Left kidney (tissue), 8 donors: ENCODE results near the gene CFAP90. TPM values are rescaled to one million over a fixed set of nuclear protein-coding genes. Genes with fewer than 3 reads are reported as not detected.

ENCODE experiments used
- DNase-seq: peaks from one replicate; pipeline ENCODE4 v3.0.0-alpha.2; 2013
- long read RNA-seq, 8 donors: transcript quantifications; one replicate each; lab custom pipeline, GENCODE V29; 2026
- polyA plus RNA-seq: library from polyadenylated mRNA; unstranded; fragments of 120-200 nt; gene quantifications from one replicate; pipeline ENCODE4 v1.2.1, GENCODE V29; 2013; ENCODE audit not compliant: insufficient read length

CFAP90 gene, protein sequence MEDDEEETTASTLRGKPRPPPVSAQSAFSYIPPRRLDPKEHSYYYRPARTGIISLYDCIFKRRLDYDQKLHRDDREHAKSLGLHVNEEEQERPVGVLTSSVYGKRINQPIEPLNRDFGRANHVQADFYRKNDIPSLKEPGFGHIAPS
- polyA plus RNA-seq, result 4.5 TPM
- long read RNA-seq, donor 1, transcript C5orf49-201 (3 exons, 2,385 nt), result major isoform, 5 of 6 reads
- long read RNA-seq, donor 1, partial matches to known transcripts, result 0 of 6 reads
- long read RNA-seq, donor 1, other reads (novel, unspliced or antisense), result 0 of 6 reads
- long read RNA-seq, donor 2, transcript C5orf49-201 (3 exons, 2,385 nt), result major isoform, 5 of 5 reads
- long read RNA-seq, donor 2, partial matches to known transcripts, result 0 of 5 reads
- long read RNA-seq, donor 2, other reads (novel, unspliced or antisense), result 0 of 5 reads
- long read RNA-seq, donor 3, partial matches to known transcripts, result 0 of 3 reads
- long read RNA-seq, donor 3, other reads (novel, unspliced or antisense), result 0 of 3 reads
- long read RNA-seq, donor 4, partial matches to known transcripts, result 0 of 1 reads
- long read RNA-seq, donor 4, other reads (novel, unspliced or antisense), result 0 of 1 reads
- long read RNA-seq, donor 5, partial matches to known transcripts, result 0 of 5 reads
- long read RNA-seq, donor 5, other reads (novel, unspliced or antisense), result 0 of 5 reads
- long read RNA-seq, donor 6, partial matches to known transcripts, result 0 of 2 reads
- long read RNA-seq, donor 6, other reads (novel, unspliced or antisense), result 0 of 2 reads
- long read RNA-seq, donor 7, transcript C5orf49-201 (3 exons, 2,385 nt), result major isoform, 8 of 8 reads
- long read RNA-seq, donor 7, partial matches to known transcripts, result 0 of 8 reads
- long read RNA-seq, donor 7, other reads (novel, unspliced or antisense), result 0 of 8 reads
- long read RNA-seq, donor 8, partial matches to known transcripts, result 0 of 4 reads
- long read RNA-seq, donor 8, other reads (novel, unspliced or antisense), result 0 of 4 reads

DNA sequence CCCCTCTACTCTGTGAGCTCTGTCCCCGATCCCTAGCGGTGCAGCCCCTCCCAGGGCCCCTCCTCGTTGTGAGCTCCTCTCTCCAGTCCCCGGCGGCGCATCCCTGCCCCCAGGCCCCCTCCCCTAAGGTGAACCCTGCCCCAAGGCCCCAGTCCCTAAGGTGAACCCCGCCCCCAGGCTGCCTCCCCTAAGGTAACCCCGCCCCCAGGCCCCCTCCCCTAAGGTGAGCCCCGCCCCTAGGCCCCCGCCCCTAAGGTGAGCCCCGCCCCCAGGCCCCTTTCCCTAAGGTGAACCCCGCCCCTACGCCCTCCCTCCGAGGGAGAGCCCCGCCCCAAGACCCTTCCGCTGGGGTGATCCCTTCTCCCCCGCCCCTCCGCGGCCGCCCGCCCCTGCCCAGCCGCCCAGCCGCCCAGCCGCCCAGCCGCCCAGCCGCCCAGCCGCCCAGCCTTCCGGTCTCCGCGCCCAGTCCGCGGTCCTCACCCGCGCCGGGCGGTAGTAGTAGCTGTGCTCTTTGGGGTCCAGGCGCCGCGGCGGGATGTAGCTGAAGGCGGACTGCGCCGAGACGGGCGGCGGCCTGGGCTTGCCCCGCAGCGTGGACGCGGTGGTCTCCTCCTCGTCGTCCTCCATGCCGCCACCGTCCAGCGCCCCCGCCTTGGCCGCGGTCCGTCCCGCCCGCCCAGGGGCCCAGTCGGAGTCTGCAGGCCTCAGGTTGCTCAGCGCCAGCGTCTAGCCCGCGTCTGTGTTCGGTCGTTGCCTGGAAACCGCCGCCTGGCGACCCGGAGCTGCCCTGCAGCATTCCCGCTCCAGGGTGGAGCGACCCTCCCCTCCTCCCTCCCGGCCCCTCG, at the start of gene CFAP90:
CFAP90 (minus strand) TSS at position 739 of the 845 bp plus-strand sequence; CDS start at position 627, 112 bp downstream.
- peak; percentile 69 for DNase-seq

DNA sequence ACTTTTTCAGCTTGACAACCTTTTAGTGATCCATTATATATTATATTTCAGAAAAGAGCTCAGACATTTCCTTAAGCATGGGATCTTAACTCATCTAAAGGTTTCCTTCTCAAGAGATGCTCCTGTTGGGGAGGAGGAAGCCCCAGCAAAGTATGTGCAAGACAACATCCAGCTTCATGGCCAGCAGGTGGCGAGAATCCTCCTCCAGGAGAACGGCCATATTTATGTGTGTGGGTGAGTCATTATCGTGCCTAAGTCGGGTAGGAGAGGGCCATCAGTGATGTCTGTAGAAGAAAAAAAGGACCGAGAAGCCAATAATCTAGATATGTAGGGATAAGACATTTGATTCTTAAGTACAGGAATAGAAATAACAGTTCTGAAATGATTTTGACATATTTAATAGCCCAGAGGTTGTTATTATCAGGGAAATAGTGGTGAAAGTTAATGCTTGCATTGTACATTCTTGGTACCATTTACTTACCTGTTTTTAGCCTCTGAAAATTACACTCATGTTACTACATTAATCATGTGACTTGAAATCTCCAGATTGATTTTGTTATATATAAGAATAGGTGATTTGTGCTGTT, 46.2 kb upstream of the CFAP90 start:
- peak; percentile 2 for DNase-seq

DNA sequence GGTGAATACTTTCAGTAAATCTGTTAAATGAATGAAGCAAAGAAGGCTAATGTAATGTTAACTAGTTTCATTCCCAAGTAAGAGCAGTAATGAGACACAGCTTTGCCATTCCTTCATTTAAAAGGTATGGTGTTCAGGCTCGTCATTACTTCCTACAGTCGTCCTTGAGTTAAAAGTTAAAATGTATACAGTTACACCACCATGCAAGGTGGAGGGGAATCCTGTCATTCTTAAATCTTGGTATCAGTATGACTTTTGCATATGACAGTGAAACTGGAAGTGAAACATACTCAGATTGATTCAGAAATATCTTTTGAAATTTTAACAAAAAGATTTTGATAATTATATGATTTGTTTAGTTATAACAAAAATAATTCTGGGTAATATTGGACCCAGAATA, 43.9 kb upstream of the CFAP90 start:
- no peak for DNase-seq

DNA sequence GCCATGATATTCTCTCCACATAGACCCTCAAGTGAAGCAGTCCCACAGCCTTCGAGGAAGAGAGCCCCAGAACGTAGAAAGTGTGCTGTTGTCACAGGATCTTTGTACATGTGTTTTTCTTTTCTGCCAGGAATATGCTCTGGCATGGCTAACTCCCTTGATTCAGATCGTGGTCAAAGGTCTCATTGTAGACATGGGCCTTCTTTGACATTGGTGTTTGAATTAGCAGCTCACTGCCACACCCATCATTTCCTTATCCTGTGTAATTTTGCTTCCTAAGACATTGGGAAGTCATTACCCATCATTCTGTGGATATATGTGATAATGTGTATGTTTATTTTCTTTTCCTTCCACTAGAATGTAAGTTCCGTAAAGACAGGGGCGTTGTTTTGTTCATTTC, 43.5 kb upstream of the CFAP90 start:
- DNase-seq, result no peak

DNA sequence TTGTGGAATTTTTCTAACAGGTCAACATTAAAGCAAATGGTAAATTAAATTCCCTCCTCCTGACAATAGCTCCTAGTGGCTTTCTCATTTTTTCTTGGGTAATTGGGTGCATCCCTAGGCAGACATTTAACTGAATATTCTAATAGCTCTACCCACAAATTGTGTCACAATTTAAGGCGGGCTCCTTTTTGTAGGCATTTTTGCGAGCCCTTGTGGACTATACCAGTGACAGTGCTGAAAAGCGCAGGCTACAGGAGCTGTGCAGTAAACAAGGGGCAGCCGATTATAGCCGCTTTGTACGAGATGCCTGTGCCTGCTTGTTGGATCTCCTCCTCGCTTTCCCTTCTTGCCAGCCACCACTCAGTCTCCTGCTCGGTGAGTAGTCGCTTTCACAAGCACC, 38.0 kb upstream of the CFAP90 start:
- DNase-seq, result no peak

DNA sequence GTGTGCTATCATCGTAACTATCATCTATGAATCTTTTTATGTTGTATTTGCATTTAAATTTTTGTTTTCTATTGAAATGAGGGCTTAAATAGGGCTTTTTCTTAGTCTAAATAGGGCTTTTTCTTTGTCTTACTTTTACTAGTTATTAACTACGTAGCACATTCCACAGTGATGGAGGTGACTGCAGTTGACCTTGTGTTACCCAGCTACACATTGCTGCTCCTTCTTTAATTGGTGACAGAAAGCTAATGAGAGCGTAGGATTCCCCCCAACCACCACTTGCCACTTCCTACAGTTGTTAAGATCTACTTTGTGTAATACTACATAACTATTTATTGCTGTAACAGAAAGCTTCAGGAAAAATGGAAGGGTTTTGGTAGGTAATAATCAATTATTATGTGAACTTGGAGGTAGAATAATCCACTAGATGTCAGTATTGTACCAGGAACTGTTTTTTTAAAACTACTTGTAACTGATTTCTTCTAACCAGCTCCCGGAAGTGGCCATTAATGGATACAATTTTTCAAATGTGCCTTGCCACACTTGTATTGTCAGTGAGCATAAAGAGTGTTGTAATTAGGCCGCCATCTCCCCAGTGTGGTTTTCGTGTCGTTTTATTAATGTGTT, 36.0 kb upstream of the CFAP90 start:
- no peak for DNase-seq

DNA sequence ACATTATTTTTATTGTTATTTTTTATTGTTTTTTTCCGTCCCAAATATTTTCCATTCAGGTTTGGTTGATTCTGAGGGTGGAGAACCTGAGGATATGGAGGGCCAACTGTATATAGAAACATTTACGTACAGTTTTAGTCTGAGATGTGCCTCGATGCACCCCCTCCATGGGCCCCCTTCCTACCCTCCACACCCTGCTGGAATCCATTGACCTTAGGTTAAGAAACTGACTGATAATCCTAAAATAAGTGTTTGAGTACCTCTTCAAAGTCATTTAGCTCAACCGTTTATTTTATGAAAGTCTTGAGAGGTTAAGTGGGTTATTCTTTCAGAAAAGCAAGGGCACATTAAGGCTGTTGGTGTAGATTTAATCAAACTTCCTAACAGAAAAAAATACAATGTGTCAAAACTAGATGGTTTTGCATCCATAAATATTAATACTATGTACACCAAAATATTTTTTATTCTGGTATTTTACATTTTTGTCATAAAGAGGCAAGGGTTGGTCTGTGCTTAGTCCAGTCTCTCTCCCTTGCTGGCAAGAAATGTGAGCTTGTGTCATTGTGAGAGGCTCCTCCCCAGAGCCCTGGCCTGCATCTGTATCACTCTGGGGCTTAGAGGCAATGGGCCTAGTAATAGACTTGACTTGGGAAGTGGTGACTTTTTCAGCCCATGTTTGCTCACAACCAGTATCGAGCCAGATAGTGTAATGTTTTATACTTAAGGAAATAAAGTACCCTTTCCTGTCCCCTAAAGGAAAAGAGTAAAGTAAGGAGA, 33.7 kb upstream of the CFAP90 start:
- no peak for DNase-seq

DNA sequence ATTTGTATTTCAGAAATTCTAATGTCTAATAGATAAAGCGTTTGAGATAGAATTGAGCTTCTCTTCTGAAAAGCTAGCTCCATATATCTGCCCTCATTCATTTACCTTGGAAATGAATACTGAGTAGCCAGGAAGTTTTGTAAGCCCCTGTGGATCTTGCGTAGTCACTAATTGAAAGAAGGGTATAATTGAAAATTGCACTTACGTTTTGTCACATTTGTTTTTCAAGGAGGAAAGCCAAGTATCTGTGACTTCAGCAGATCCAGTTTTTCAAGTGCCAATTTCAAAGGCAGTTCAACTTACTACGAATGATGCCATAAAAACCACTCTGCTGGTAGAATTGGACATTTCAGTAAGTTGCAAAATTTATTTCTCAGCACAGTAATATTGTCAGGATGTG, 32.0 kb upstream of the CFAP90 start:
- no peak for DNase-seq

DNA sequence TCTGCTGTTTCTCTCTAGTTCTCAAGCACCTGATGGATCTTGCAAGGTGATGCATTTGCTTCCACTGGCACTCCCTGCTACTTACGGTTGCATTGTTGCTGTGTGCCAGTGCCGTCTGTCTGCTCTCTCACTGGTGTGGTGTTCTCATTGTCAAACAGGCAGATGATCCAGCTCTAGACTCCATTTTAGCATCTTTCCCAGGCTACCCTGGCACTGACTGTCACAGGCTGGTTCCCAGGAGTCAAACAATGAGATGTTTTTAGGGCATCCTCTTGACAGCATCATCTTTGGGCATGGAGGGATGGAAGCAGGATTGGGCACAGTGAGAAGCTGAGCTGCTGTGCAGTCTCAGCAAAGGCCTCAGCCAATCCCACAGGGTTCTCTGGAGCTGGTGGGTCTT, 30.9 kb upstream of the CFAP90 start:
- DNase-seq, result no peak

DNA sequence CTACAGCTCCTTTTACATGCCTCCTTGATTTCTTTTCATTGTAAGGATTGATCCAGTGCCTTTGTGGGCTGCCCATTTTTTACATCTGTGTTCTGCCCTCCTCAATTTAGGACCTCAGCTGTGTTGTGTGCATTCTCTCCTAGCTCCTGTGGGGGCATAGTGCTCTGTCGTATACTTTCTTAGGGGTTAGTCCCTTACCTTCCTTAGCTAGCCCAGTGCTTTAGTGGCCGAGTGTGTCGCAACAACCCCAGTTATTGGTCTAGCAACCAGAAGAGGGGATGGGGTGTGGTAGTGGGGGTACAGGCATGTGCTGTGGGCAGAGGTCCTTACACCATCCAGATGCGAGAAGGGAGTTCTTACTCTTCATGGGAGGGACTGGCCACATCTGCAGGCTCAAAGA, 30.2 kb upstream of the CFAP90 start:
- no peak for DNase-seq

DNA sequence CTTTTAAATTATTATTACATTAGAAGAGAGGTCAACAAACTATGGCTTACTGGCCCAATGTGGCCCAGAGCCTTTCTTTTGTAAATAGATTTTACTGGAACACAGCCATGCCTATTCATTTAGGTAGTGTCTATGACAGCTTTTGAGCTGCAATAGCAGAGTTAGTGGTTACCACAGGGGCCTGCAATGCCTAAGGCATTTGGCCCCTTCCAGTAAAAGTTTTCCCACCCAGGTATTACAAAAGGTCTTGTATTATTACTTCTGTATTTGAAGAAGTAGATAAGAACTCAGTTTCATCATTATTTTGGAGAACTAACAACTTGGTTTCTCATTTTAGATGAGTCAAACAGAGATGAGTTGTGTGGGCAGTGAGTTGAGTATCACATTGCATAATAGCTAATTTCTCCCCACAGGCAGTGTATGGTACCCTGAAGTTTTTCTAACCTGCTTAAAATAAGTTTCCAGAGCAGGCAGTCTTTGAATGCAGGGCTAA, 27.5 kb upstream of the CFAP90 start:
- DNase-seq, result no peak

DNA sequence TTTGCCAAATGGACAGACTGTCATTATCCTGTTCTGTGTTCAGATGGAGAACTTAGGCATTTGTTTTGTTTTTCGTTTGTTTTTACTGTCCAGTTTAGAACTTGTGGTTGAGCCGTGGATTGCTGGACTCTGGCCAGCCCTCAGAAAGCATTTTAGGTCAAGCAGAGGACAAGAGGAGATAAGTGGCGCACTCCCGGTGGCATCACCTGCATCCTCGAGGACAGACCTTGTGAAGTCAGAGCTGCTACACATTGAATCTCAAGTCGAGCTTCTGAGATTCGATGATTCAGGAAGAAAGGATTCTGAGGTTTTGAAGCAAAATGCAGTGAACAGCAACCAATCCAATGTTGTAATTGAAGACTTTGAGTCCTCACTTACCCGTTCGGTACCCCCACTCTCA, 26.9 kb upstream of the CFAP90 start:
- no peak for DNase-seq

DNA sequence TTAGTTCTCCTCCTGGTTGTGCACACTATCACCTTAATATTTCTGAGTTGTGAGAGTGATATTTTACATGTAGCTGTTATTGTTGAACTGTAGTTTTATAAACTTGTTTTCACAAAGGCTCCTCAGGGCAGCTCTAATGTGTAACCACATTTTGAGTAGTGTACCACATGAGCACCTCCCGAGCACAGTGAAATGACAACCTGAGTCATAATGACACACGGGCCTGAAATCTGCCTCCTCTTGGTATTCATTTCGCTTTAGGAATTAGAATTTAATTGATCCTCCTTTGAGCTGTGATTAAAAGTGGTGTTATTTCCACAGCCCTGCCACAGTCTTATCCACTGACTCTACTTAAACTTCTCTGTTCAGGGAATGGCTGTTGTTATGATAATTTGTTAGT, 25.9 kb upstream of the CFAP90 start:
- DNase-seq, result no peak

DNA sequence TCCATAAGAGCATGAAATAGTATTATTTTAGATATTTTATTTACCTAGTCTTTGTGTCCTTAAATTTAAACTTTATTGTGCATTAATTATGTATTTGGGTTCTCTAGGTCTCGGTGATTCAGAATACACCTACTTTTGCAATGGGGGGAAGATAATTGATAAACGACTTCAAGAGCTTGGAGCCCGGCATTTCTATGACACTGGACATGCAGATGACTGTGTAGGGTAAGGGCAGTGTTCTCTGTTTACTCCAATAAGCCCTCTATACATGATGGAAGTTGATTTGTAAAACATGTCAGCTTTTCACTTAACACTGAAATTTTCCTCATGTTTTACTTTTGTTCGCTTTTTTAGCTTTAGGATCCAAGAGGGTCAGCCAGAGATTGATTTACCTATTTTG, 24.2 kb upstream of the CFAP90 start:
- DNase-seq, result no peak

DNA sequence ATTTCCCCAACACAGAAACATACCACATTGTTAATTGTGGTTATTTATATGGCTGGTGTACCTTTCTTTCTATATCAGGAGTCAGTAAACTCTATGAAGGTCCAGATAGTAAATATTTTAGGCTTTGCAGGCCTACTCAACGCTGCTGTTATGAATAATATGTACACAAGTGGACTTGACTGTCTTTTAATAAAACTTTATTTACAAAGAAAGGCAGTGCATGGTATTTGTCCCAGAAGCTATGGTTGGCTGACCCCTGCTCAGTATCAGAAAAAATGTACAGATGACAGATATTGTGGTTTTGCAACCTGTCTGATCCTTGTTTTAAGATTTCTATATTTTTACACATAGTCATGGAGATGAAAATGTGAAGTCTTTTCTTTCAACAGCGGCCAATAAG, 23.7 kb upstream of the CFAP90 start:
- no peak for DNase-seq

DNA sequence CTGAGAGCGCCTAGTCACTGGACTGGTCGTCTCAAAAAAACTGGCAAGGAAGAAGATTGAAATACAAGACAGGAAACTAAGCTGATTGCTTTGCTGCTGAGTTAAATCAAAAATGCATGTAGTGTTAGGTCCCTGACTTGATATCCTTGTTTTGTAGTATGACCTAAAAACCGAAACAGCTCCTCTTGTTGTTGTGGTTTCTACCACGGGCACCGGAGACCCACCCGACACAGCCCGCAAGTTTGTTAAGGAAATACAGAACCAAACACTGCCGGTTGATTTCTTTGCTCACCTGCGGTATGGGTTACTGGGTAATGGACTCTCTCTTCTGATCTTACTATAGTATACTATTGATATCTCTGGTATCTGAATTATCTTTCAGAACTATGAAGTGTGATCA, 22.3 kb upstream of the CFAP90 start:
- DNase-seq, result no peak

DNA sequence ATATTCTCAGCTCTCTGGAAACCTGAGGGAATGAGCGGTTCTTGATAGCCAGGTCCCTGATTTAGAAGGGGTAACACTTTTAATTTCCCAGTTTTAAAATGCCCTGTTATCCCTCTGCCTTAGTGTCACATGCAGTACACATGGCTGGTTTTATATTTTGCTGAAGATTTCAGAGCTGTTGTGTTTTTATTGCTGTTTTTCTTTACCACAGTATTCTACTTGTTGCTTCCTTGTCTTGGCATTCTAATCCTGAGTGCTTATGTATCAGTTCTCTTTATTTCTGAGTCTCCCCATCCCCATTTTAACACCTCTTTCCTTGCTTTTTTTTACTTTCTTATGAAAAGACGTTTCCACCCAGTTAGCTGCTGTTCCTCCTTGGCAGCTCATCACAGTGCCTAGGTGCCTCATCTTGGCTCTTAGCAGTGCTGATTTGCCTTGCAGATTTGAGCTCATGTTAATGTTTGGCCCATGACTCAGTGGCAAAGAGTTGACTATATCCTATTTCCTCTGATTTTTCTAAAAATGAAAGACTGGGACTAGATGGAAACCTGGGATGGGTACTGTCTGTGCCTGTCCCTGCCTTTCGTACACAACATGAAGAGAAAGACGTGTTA, 21.7 kb upstream of the CFAP90 start:
- DNase-seq, result no peak

DNA sequence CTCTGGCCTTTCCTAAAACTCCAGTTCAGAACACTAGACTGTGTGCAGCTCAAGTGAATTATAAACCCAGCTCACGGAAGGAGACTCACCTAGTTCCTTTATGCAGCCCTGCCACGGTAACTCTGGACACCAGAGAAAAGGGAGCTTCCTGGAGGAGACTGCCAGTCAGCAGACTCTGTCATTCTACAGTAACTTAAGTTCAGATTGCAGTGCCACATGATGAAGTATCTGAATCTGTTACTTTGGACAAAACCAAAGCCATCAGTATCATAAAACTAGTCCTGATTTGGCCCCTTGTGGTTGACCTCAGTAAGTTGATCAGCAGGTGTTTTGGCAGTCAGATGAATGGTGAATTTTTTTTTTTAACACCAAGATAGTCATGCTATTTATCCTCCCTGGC, 20.7 kb upstream of the CFAP90 start:
- DNase-seq, result no peak

DNA sequence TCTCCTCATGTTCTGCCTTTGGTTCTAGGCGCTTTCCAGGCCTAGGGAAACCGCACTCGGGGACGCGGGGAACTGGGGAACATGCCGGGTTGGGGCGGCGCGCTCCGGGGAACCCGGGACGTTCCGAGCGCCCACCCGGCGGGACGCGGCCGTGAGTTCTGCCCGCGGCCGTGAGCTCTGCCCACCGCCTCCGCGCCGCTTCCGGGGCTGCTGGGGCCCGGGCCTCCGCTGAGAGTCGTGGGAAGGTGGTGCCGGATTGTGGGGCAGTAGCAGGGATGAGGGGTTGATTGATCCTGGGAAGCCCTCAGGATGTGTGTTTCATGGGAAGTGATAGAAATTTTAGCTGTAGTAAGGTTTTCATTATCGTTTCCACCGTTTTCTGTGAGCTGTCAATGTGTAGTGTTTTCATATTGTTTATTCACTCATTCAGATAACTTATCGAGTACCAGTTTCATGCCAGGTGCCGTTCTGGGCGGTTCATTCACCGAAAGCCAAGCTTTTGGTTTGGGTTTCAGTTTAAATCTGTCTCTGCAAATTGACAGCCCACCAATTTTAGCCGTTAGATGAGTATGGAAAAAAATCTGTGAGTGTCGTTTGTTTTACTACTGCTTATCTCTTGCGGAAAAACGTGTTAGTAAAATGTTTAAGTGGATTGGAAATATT, 18.7 kb upstream of the CFAP90 start:
- no peak for DNase-seq
